ENCODE data around the gene SERPINI2.

DNA sequence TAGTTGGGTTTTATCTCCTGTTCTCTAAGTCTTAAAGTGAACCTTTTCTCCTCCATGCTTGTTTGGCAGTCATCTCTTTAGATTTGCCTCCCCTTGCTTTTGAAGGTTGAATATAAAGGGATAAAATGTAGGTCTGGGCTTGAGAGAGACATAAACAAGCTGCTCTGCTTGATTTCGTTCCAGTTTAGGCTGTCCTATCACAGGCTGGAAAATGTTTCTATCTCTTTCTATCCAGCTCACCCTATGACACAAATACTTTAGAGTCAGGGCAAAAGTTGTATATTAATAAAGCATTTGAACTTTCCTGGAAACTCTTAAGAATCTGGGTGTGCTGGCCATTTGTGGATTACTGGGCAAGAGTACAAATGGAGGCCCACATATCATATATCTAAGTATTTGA is 64.2 kb downstream of the SERPINI2 start:
- TF ChIP-seq, protein P1, sequence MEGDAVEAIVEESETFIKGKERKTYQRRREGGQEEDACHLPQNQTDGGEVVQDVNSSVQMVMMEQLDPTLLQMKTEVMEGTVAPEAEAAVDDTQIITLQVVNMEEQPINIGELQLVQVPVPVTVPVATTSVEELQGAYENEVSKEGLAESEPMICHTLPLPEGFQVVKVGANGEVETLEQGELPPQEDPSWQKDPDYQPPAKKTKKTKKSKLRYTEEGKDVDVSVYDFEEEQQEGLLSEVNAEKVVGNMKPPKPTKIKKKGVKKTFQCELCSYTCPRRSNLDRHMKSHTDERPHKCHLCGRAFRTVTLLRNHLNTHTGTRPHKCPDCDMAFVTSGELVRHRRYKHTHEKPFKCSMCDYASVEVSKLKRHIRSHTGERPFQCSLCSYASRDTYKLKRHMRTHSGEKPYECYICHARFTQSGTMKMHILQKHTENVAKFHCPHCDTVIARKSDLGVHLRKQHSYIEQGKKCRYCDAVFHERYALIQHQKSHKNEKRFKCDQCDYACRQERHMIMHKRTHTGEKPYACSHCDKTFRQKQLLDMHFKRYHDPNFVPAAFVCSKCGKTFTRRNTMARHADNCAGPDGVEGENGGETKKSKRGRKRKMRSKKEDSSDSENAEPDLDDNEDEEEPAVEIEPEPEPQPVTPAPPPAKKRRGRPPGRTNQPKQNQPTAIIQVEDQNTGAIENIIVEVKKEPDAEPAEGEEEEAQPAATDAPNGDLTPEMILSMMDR (conservative IDR thresholded peaks at IDR 0.05; ENCODE audit: low read length) = no peak
- no peak for TF ChIP-seq EZH2phosphoT487 (IDR thresholded peaks at IDR 0.05; ENCODE audit: borderline replicate concordance, low read depth, low read length)

Measured in OCI-LY7 (cell line).